Suppressor macrophage (primary cell): ENCODE measurements around the gene MTR.
"Not testable (repeated sequence)": the region's sequence is repeated elsewhere in the genome, so short reads cannot be mapped to it uniquely, and the experiment has no call there.

Source experiments
- DNase-seq, 4 experiments: peaks; one replicate each; pipeline ENCODE4 v3.0.0-alpha.2; 2020 to 2022

MTR gene

GRCh38 chr1:236907205-236907604, 112.1 kb downstream of the MTR start:
- DNase-seq: no peak

DNA sequence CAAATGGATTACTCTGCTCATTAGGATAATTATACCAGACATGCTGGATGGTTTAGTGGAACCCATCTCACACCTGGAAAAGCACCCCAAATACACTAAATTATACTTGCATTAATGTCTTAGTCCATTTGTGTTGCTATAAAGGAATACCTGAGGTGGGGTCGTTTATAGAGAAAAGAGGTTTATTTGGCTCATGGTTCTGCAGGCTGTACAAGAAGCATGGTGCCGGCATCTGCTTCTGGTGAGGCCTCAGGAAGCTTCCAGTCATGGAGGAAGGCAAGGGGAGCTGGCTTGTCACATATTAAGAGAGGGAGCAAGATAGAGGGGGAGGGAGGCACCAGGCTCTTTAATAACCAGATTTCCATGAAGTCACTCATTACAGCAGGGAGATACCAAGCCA, 113.6 kb downstream of the MTR start:
- no peak for DNase-seq

DNA sequence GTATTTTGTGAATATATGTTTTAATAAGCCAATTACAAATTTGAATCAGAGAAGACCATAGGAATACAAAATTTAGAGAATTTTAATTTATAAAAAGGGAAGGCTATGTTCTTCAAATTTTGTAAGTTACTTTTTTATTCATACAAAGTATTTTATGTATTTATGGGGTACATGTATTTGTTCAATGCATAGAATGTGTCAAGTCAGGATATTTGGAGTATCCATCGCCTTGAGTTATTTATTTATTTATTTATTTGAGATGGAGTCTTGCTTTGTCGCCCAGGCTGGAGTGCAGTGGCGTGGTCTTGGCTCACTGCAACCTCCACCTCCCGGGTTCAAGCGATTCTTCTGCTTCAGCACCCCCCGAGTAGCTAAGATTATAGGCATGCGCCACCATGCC, 116.0 kb downstream of the MTR start:
- not testable (repeated sequence) for DNase-seq

DNA sequence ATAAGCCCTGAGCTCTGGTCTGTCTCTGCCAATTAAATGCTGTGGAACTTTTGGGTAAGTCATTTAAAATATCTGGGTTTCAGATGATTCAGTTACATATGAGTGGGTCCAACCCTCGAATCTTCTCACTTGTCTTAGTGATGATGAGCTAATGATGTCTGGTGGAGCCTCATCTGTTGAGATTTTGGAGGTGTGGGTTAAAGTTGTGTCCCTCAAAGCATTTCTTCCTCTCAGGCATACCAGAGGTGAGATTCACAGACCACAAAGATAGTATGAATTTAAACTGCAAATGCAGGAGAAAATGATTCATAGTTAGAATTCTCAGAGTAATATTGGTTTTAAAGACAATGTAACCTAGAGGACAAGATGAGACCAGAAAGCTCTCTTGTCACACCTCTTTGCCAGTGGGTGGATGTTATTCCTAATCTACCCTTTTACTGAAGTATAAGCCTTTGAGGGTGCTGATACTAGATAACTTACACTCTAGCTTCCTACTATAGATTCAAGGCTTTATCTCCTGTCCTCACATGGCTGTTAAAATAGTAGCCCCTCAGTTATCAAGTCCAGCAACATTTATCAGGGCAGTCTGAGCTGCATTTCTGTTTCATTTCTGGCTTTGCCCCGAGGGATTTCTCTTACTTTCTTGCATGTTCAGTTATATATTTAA, 118.4 kb downstream of the MTR start:
- DNase-seq: no peak

DNA sequence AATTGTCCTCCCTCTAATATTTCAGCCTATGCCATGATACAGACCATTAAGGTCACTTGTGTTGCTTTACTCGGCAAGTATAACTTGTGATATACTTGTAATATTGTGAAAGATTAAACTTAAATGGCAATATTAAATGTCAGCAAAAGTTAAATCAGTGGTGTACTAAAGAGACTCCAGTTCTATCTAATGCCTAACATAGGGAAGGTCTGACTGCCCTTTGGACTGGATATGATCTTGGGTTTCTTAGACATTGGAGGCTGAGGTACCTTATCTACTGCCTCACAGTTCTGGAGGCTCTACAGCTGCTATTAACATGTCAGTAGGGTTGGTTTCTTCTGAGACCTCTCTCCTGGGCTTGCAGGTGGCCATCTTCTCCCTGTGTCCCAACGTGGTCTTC, 119.3 kb downstream of the MTR start:
- no peak for DNase-seq

DNA sequence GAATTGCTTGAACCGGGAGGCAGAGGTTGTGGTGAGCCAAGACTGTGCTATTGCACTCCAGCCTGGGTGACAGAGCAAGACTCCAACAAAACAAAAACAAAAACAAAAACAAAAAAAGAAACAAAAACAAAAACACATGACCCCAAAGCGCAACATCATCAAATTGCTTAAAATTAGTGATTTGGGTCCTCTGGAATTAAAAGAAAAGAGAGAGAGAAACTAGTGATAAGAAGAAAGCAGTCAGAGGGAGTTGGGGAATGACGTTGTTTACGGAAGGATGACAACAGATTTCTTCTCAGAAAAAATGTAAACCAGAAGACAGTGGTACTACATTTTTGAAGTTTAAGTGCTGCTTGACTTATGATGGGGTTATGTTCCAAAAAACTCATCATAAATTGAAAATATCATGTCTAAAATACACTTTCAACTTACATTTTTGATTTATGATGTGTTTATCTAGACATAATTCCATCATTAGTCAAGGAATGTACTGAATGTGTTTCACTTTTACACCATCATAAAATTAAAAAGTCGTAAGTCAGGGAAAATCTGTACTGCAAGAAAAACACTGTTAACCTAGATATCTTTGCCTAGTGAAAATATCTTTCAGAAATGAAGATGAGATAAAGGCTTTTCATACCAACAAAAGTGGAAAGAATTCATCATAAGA, 121.2 kb downstream of the MTR start:
- DNase-seq: no peak

DNA sequence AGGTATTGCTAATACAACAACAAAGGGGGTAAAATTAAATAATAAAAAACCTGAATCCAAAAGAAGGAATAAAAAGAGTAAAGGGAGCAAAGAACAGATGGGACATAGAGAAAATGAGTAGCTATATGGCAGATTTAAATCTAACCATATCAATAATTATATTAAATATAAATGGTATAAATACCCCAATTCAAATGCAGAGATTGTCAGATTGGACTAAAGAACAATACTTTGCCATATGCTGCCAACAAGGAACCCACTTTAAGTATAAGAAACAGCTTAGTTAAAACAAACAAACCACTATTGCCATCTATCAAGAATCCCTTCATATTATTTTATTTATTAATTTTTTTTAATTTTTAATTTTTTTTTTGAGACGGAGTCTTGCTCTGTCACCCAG, 122.4 kb downstream of the MTR start:
- DNase-seq: no peak

- no peak for DNase-seq
These were observed 125.3 kb downstream of the MTR start for GRCh38 chr1:236920286-236920894.

DNA sequence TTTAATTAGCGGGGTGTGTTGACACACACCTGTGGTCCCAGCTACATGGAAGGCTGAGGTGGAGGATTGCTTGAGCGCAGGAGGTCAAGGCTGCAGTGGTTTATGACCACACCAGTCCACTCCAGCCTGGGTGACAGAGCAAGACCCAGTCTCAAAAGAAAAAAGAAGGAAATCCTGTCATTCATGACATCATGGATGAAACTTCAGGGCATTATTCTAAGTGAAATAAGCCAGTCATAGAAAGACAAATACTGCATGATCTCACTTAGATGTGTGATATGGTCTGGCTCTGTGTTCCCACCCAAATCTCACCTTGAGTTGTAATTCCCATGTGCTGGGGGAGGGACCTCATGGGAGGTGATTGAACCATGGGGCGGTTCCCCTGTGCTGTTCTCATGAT, 126.5 kb downstream of the MTR start:
- DNase-seq: no peak

DNA sequence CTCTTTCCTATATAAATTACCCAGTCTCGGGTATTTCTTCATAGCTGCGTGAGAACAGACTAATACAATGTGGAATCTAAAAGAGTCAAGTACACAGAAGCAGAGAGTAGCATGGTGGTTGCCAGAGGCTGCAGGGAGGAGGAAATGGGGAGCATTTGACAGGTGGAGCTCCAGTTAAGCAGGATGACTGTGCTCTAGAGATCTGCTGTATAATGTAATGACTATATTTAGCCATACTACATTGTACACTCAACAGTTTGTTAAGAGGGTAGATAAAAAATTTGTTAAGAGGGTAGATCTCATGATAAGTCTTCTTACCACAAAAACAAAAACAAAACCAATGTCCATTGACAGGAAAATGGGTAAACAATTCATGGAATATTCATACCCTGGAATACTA, 127.1 kb downstream of the MTR start:
- DNase-seq: no peak

- no peak for DNase-seq
These were observed 130.3 kb downstream of the MTR start for GRCh38 chr1:236925386-236925785.

- DNase-seq: no peak
These were observed 135.4 kb downstream of the MTR start for GRCh38 chr1:236930503-236930902.

GRCh38 chr1:236938760-236939159, 143.7 kb downstream of the MTR start:
- DNase-seq: no peak

DNA sequence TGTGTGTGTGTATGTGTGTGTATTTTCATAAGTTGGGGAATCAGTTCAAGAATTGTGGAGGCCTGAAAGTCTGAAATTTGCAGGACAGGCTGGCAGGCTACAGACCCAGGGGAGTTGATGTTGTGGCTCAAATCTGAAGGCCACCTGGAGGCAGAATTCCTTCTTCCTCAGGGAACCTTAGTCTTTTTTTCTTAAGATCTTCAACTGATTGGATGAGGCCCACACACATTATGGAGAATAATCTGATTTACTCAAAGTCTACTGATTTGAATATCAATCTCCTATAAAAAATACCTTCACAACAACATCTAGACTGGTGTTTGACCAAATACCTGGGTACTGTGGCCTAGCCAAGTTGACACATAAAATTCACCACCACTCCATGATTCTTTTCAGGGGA, 147.3 kb downstream of the MTR start:
- no peak for DNase-seq

GRCh38 chr1:236944556-236944955, 149.5 kb downstream of the MTR start:
- DNase-seq: no peak

DNA sequence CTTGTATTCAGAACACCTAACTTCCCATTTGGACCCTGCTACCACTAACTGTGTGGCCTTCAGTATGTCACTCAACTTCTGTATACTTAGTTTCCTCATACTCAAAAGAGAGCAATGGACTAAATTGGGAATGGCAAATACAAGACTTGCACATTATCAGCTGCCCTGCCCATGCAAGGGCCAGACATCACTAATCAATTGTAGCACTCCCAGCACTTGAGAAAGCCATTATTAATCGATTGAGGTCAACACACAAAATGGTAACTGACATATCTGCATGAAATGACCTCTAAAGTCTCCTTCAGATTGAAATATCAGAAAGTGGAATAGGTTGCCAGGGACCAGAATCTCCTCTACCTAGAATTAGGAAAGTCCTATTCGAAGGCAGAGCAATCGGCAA, 149.9 kb downstream of the MTR start:
- DNase-seq: no peak

- no peak for DNase-seq
These were observed 152.7 kb downstream of the MTR start for GRCh38 chr1:236947794-236948193.

- no peak for DNase-seq
These were observed 153.3 kb downstream of the MTR start for GRCh38 chr1:236948381-236948780.

GRCh38 chr1:236948996-236949395, 153.9 kb downstream of the MTR start:
- DNase-seq: no peak

DNA sequence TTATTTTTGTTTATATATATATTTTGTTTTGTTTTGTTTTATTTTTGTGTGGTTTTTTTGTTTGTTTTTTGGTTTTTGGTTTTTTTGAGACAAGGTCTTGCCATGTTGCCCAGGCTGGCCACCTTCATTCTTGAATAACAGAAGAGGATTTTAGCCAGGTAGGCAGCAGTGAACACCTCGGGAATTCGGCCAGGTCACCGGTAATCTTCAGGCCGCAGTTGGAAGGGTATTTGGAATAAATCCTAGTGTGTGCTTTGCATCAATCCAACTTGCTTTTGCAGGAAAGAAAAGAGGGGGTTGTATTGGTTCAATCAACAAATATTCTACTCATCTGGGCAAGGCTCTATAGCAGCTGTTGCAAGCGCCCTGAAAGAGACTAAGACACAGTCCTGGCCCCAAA, 155.3 kb downstream of the MTR start:
- DNase-seq: no peak

DNA sequence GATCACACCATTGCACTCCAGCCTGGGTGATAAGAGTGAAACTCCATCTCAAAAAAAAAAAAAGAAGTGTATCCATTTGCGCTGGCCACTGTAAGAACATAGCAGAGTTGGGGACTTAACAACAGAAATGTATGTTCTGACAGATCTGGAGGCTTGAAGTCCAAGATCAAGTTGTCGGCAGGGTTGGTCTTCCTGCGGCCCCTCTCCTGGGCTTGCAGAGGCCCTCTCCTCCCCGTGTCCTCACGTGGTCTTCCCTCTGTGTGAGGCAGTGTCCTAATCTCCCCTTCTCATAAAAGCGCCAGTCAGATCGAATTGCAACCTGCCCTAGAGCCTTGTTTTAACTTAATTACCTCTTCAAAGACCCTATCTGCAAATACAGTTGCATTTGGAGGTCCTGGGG, 156.6 kb downstream of the MTR start:
- no peak for DNase-seq

- DNase-seq: no peak
These were observed 157.3 kb downstream of the MTR start for GRCh38 chr1:236952246-236953003.

GRCh38 chr1:236953151-236953700, 158.1 kb downstream of the MTR start:
- DNase-seq: no peak
